8988T (cell line): ENCODE measurements around the gene ABCC1.

Source experiments
- DNase-seq: peaks from one replicate; pipeline ENCODE4 v3.0.0; 2011

The ABCC1 gene

GRCh38 chr16:16051132-16051531 is 101.7 kb downstream of the ABCC1 start:
- DNase-seq = no peak

DNA sequence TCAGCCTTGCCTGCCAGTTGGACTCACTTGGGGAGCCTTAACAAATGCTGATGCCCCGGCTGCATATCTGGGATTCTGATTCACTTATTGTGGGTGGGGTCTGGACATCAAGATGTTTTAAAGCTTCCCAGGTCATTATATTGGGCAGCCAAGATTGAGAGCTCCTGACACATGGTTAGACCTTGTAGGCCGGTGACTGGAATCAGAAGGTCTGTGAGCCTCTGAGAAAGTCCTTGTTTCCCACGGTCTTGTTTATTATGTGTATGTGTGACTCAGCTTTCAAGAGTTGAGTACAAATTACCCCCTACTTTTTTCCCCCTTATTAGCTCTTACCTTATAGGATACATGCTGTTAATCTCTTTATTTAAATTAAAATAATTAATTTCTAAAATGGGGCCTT is 103.5 kb downstream of the ABCC1 start:
- DNase-seq = no peak

GRCh38 chr16:16057102-16057501 is 107.7 kb downstream of the ABCC1 start:
- DNase-seq = no peak

DNA sequence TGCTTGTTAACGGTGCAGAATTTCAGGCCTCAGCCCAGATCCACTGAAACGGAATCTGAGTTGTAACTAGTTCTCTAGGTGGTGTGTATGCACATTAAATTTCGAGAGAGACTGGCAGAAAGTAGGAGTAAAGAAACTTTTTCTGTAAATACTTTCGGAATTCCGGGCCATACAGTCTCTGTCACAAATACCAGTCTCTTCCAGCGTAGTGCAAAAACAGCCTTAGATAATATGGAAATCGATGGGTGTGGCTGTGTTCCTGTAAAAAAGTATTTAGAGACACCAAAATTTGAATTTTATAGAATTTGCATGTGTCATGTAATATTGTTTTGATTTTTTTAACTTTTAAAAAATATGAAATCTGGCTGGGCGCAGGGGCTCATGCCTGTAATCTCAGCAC is 109.7 kb downstream of the ABCC1 start:
- no peak for DNase-seq

GRCh38 chr16:16059895-16060590 is 110.6 kb downstream of the ABCC1 start:
- no peak for DNase-seq

- no peak for DNase-seq
Observed at GRCh38 chr16:16062023-16062937, 112.9 kb downstream of the ABCC1 start.

DNA sequence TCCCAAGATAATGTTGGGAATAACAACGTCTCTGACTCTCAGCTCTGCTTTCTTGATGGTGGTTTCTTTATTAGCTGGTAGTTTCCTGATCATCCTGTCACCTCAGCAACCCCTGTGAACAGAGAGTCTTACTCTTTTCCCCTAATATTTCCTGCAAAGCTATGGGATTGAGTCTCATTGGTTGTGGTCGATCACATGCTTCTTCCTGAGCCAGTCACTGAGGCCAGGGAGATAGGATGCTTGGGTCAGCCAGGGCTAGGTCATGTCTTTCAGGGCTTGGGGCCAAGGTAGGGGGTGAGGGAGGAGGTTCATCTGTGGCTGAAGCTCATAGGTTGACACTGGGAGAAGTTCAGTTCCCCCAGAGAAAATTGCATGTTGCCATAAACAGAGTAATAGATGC is 114.3 kb downstream of the ABCC1 start:
- no peak for DNase-seq

- no peak for DNase-seq
Observed at GRCh38 chr16:16064874-16065384, 115.5 kb downstream of the ABCC1 start.

- DNase-seq = no peak
Observed at GRCh38 chr16:16067127-16067526, 117.7 kb downstream of the ABCC1 start.

GRCh38 chr16:16071631-16072244 is 122.3 kb downstream of the ABCC1 start:
- DNase-seq = no peak

GRCh38 chr16:16073001-16073545 is 123.7 kb downstream of the ABCC1 start:
- DNase-seq = no peak

- no peak for DNase-seq
Observed at GRCh38 chr16:16073891-16074881, 124.8 kb downstream of the ABCC1 start.

GRCh38 chr16:16075488-16076422 is 126.3 kb downstream of the ABCC1 start:
- DNase-seq = no peak

DNA sequence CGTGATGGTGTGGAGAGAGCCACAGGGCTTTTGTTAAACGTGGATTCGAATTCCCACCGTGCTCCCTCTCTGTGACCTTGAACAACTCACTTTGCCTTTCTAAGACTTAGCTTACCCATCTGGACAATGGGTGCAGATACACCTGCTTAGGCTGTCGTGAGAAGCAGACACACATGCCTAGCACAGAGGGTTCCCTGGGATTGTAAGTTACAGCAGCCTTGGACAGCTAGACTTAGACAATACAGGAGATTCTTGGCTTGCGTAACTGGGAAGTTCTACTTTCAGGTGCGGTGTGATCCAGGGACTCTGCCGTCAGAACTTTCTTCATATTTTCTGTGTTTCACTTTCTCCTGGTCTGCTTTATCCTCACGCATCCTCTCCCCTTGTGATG is 127.0 kb downstream of the ABCC1 start:
- DNase-seq = no peak

DNA sequence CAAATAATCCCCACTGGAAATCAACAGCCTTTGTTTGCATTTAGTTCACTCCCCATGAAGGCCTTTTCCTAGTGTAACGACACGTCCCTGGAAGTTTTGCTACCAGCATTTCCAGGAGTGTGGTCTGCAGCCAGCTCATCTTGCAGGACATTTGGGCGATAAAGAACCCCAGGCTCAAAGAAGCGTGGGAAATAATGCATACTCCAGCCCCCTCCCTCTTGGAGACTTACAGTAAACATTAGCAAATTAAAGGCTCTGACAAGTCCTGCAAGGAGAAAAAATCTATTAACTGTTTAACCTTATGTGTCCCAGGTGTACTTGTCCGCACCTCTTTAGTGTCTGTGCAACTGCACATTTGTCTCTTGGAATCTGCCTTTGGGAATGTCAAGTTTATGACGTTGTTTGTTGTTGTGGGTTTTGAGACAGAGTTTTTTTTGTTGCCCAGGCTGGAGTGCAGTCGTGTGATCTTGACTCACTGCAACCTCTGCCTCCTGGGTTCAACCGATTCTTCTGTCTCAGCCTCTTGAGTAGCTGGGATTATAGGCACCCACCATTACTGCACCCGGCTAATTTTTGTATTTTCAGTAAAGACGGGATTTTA is 131.1 kb downstream of the ABCC1 start:
- no peak for DNase-seq

DNA sequence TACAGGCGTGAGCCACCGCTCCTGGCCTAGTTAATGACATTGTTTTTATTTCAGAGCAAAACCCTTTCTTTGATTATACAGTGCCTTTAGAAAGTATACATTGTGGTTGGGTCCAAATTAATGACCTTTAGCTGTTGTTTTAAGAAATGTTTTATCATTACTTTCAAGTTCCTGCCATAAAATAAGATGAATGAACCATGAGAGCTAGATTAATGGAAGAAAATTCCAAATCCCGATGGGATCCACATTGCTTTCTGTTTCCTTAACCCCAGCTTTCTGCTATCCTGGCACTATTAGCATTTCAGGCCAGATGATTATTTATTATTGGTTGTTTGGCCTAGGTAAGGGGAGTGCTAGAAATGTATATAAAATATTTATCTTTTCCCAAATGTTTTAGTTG is 131.7 kb downstream of the ABCC1 start:
- DNase-seq = no peak

DNA sequence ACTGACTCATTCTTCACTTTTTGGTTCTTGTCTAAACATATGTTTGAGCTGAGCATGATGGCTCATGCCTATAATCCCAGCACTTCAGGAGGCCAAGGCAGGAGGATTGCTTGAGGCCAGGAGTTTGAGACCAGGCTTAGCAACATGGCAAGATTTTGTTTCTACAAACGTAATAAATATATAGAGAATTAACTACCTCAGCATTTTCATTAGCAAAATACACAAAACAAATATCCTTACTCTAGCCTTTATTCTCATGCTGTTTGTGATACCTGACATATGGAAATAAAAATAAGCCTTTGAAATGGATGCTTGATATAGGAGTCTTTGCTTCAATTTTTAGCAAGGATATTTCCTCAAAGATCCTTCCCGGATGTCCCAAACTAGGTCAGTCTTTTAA is 132.8 kb downstream of the ABCC1 start:
- DNase-seq = no peak

GRCh38 chr16:16083421-16084156 is 134.2 kb downstream of the ABCC1 start:
- DNase-seq = no peak

DNA sequence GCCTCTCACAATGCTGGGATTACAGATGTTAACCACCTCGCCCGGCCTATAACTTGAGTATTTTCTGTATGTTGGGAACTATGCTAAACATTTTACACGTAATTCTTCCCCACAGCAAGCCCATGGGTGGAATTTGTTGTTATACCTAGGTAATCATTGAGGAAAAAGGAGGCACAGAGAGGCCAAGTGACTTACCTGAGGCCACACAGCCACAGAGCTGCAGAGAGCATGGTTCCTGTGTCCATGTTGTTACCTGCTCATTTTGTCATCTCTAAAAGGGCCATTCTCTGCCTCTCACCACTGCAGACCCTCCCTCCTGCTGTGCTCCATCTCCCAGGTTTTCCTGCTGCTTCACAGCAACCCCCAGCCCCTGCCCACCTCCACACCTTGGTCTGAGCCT is 135.5 kb downstream of the ABCC1 start:
- no peak for DNase-seq
